SH-SY5Y (cell line): ENCODE results near the gene KANSL2.

Experiments used
- GATA2 ChIP-seq: IDR thresholded peaks from 2 replicates; pipeline ENCODE4 v1.6.1; 2011; ENCODE audit warnings: mild to moderate bottlenecking, low read depth, low read length
- GATA3 ChIP-seq: IDR thresholded peaks from 2 replicates; pipeline ENCODE4 v1.6.1; 2011; ENCODE audit warnings: low read depth, mild to moderate bottlenecking, low read length, moderate library complexity

DNA sequence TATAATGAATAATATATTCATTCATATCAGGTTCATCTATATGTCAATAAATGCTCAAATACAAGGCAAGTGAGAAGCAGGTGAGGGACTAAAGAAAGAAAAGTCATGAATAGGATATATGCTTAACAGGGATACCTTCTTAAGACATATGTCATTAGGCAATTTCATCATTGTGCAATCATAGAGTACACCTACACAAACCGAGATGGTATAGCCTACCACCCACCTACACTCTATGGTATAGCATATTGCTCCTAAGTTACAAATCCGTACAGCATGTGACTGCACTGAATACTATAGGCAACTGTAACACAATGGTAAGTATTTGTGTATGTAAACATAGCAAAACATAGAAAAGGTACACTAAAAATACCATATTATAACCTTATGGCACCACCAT, 39.0 kb downstream of the KANSL2 start:
- TF ChIP-seq GATA2 (no peak), GATA3 (no peak)
